Measurements from ENCODE around the gene HES2. TPM values are rescaled to one million over a fixed set of nuclear protein-coding genes. Genes with fewer than 3 reads are reported as not detected.

HES2 gene
- total and polyA plus RNA-seq, 4 donors, result 0.26 to 5.0 (median 2.7) TPM

DNA sequence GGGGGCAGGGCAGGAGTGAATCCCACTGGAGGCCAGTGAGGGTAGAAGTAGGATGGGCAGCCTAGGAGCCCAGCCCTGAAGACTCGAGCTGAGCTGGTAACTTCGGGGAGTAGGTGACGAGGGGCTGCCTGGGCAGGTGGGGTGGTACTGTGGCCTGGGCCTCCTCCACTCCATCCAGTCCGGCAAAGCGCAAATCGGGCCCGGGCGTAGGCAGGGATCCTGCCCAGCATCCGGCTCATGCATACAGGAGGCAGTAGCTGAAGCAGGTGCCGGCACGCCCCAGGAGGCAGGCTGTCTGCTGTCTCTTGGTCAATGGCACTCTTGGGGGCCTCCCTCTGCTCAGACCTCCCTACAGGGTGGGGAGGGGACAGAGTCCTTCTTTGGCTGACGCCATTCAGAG lies 47.5 kb upstream of the HES2 start:
- WGBS, 2 donors, result 96 to 98% methylated on average over 12 of the region's 12 CpGs
- no peak for TF ChIP-seq CTCF (IDR thresholded peaks at IDR 0.05; ENCODE audit: control extremely low read depth, extremely low read depth)
- DNase-seq (no peak), ATAC-seq (ENCODE audit: insufficient read depth, low FRiP score) (no peak)
- Histone ChIP-seq H3K27ac (ENCODE audit: low read depth in 1 of 2, low read length in 1 of 2) (no peak overlapping the region), H3K27me3 (ENCODE audit: control insufficient read depth in 3 of 3, insufficient read depth in 3 of 3, low read length in 2 of 3) (no peaks in the 10 kb centered on the region), H3K4me3 (no peak overlapping the region), H3K4me1 (ENCODE audit: control insufficient read depth in 5 of 5, insufficient read depth in 5 of 5, low read length in 5 of 5) (peaks cover 0 to 7% (median 0%) of the 10 kb centered on the region in 5 donors), H3K9ac (ENCODE audit: insufficient read depth in 1 of 2, low read length in 2 of 2) (no peak overlapping the region), H3K36me3 (ENCODE audit: control insufficient read depth in 4 of 4, insufficient read depth in 4 of 4, low read length in 4 of 4) (peaks cover 0 to 22% (median 10%) of the 10 kb centered on the region in 4 donors), H3K9me3 (ENCODE audit: control insufficient read depth in 4 of 4, insufficient read depth in 3 of 4, low read length in 3 of 4) (peaks cover 0 to 2% (median 0%) of the 10 kb centered on the region in 4 donors)

- no peak for TF ChIP-seq CTCF (IDR thresholded peaks at IDR 0.05; ENCODE audit: control extremely low read depth, extremely low read depth)
- Histone ChIP-seq H3K27ac (ENCODE audit: low read depth in 1 of 2, low read length in 1 of 2) (no peak overlapping the region), H3K9me3 (ENCODE audit: control insufficient read depth in 4 of 4, insufficient read depth in 3 of 4, low read length in 3 of 4) (peaks cover 0 to 2% (median 0%) of the 10 kb centered on the region in 4 donors), H3K36me3 (ENCODE audit: control insufficient read depth in 4 of 4, insufficient read depth in 4 of 4, low read length in 4 of 4) (peaks cover 0 to 20% (median 12%) of the 10 kb centered on the region in 4 donors), H3K9ac (ENCODE audit: insufficient read depth in 1 of 2, low read length in 2 of 2) (no peak overlapping the region), H3K4me3 (no peak overlapping the region), H3K27me3 (ENCODE audit: control insufficient read depth in 3 of 3, insufficient read depth in 3 of 3, low read length in 2 of 3) (no peaks in the 10 kb centered on the region), H3K4me1 (ENCODE audit: control insufficient read depth in 5 of 5, insufficient read depth in 5 of 5, low read length in 5 of 5) (peaks cover 0 to 7% (median 0%) of the 10 kb centered on the region in 5 donors)
- DNase-seq, result no peak
- WGBS, 2 donors, result 92 to 94% methylated on average over 5 of the region's 5 CpGs
- ATAC-seq (ENCODE audit: insufficient read depth, low FRiP score), result no peak
Observed at GRCh38 chr1:6466751-6467150, 47.0 kb upstream of the HES2 start.

GRCh38 chr1:6466023-6466422 lies 46.3 kb upstream of the HES2 start, which contains the start of gene TNFRSF25:
TNFRSF25 (minus strand) TSS chr1:6466173; CDS start chr1:6466107, 66 bp downstream.
- no peak for ATAC-seq (ENCODE audit: insufficient read depth, low FRiP score)

More at GRCh38 chr1:6466023-6466422, 46.3 kb upstream of the HES2 start, which contains the start of gene TNFRSF25:
- H3K4me1 ChIP-seq (ENCODE audit: control insufficient read depth in 5 of 5, insufficient read depth in 5 of 5, low read length in 5 of 5), result peaks cover 0 to 9% (median 0%) of the 10 kb centered on the region in 5 donors
- no peak within 1 kb of the TSS for H3K9ac ChIP-seq (ENCODE audit: insufficient read depth in 1 of 2, low read length in 2 of 2)
- H3K4me3 ChIP-seq, result no peak within 1 kb of the TSS
- WGBS, 2 donors, result 24 to 29% methylated on average over 28 to 43 of the region's 43 CpGs
- no peaks in the 10 kb centered on the region for H3K27me3 ChIP-seq (ENCODE audit: control insufficient read depth in 3 of 3, insufficient read depth in 3 of 3, low read length in 2 of 3)
- H3K9me3 ChIP-seq (ENCODE audit: control insufficient read depth in 4 of 4, insufficient read depth in 3 of 4, low read length in 3 of 4), result peaks cover 0 to 5% (median 0%) of the 10 kb centered on the region in 4 donors
- H3K27ac ChIP-seq (ENCODE audit: low read depth in 1 of 2, low read length in 1 of 2), result no peak within 1 kb of the TSS
- no peak for DNase-seq
- peaks cover 0 to 20% (median 12%) of the 10 kb centered on the region in 4 donors for H3K36me3 ChIP-seq (ENCODE audit: control insufficient read depth in 4 of 4, insufficient read depth in 4 of 4, low read length in 4 of 4)
- no peak for TF ChIP-seq CTCF (IDR thresholded peaks at IDR 0.05; ENCODE audit: control extremely low read depth, extremely low read depth)

All from lung (tissue), 12 donors.